Ovary (tissue), 3 donors: ENCODE results near the gene HSPA9.

ENCODE experiments used
- CTCF ChIP-seq, 3 donors: fragments of 450-650 bp in 2 of 3; fragments of 200-600 bp in 1 of 3; IDR thresholded peaks; one replicate each; pipeline versions ENCODE4 v1.5.1 to v1.8.0; 2016 to 2022; ENCODE audit warnings: antibody characterized with exemption in 3 of 3, mild to moderate bottlenecking in 1 of 3
- POLR2A ChIP-seq: fragments of 450-650 bp; IDR thresholded peaks from one replicate; pipeline ENCODE4 v1.6.1; 2017; ENCODE audit warnings: antibody characterized with exemption, mild to moderate bottlenecking, moderate library complexity
- donor health status: DM: no; HTN: no; CAD: no.

DNA sequence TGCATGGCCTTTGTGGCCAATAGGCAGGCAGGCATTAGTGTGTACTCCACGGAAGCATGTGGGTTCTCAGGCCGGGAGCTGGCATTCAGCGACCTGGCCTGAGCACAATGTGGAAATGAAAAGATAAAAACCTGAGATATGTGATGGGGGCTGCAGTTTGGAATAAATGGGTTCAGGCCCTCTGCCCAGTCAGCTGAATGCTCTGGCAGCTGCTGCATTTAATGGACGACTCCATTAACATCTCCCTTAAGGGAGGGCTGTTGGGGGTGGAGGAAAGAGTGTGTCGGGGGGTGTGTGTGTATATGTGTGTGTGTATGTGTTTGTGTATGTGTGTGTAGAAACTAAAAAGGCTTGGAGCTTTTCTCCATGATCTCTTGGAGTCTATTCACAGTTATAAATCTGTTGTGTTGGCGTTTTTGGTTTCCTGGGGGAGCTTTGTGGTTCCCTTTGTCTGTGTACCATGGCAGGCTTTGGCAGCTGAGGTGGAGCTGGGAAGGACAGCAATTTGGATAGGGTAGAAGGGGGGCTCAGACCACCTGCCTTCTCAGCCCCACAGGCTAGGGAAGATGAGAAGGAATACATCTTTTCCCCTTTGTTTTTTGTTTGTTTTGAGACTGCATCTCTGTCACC, 27.3 kb upstream of the HSPA9 start:
- no peak for TF ChIP-seq POLR2A
- TF ChIP-seq CTCF (IDR thresholded peaks at IDR 0.05) = no peak
